Neural progenitor cell (in vitro differentiated cells): Measurements from ENCODE around the gene PCA3. TPM values are rescaled to one million over a fixed set of nuclear protein-coding genes. Genes with fewer than 3 reads are reported as not detected.

ENCODE experiments used
- DNase-seq: peaks from one replicate; pipeline ENCODE4 v3.0.0-alpha.2; 2016; ENCODE audit warnings: low spot score
- H2AFZ ChIP-seq: fragments of 200-600 bp; sonication (generic); replicated peaks from 2 replicates; pipeline ENCODE4 v1.6.1; 2016; ENCODE audit warnings: antibody characterized with exemption
- H3F3A ChIP-seq: fragments of 200-600 bp; sonication (generic); 2 replicates; pipeline ENCODE4 v1.6.1; 2016; ENCODE audit warnings: antibody characterized with exemption, low read depth
- H3K27ac ChIP-seq: fragments of 200-600 bp; sonication (generic); 2 replicates; pipeline ENCODE4 v1.5.1; 2016; ENCODE audit warnings: mild to moderate bottlenecking
- H3K27me3 ChIP-seq: fragments of 200-600 bp; sonication (generic); 2 replicates; pipeline ENCODE4 v1.6.1; 2016; ENCODE audit warnings: mild to moderate bottlenecking, moderate library complexity
- H3K36me3 ChIP-seq: fragments of 200-600 bp; sonication (generic); 2 replicates; pipeline ENCODE4 v1.5.1; 2016
- H3K4me1 ChIP-seq: fragments of 200-600 bp; sonication (generic); 2 replicates; pipeline ENCODE4 v1.6.1; 2016; ENCODE audit warnings: mixed run types
- H3K4me2 ChIP-seq: fragments of 200-600 bp; sonication (generic); 2 replicates; pipeline ENCODE4 v1.6.1; 2016
- H3K4me3 ChIP-seq: fragments of 200-600 bp; sonication (generic); 2 replicates; pipeline ENCODE4 v1.5.1; 2016
- H3K79me2 ChIP-seq: fragments of 200-600 bp; sonication (generic); 2 replicates; pipeline ENCODE4 v1.6.1; 2016; ENCODE audit warnings: low read depth
- H3K9ac ChIP-seq: fragments of 200-600 bp; sonication (generic); 2 replicates; pipeline ENCODE4 v1.6.1; 2016
- H3K9me3 ChIP-seq: fragments of 200-600 bp; sonication (generic); 2 replicates; pipeline ENCODE4 v1.5.1; 2016; ENCODE audit warnings: low read depth
- H4K20me1 ChIP-seq: fragments of 200-600 bp; sonication (generic); 2 replicates; pipeline ENCODE4 v1.6.1; 2016; ENCODE audit warnings: low read depth
- H3K27ac Mint-ChIP-seq: 3 replicates; pipeline ENCODE4 v1.8.0; 2021; ENCODE audit warnings: mixed read lengths
- H3K27me3 Mint-ChIP-seq: 2 replicates; pipeline ENCODE4 v1.8.0; 2022; ENCODE audit warnings: low read depth, mild to moderate bottlenecking, inconsistent platforms, moderate library complexity, mixed read lengths; ENCODE audit not compliant: insufficient read depth
- H3K36me3 Mint-ChIP-seq: 3 replicates; pipeline ENCODE4 v1.8.0; 2021; ENCODE audit warnings: mixed read lengths
- H3K4me1 Mint-ChIP-seq: 3 replicates; pipeline ENCODE4 v1.8.0; 2021; ENCODE audit warnings: mixed read lengths
- H3K4me3 Mint-ChIP-seq: 3 replicates; pipeline ENCODE4 v1.8.0; 2021; ENCODE audit warnings: mild to moderate bottlenecking, moderate library complexity, mixed read lengths
- H3K9me3 Mint-ChIP-seq: 3 replicates; pipeline ENCODE4 v1.8.0; 2020; ENCODE audit warnings: mixed read lengths
- CTCF ChIP-seq: fragments of 200-600 bp; sonication (generic); IDR thresholded peaks from 2 replicates; pipeline ENCODE4 v1.5.1; 2017; ENCODE audit warnings: antibody characterized with exemption, mild to moderate bottlenecking
- EZH2 ChIP-seq: fragments of 200-600 bp; sonication (generic); IDR thresholded peaks from 2 replicates; pipeline ENCODE4 v1.6.1; 2017; ENCODE audit warnings: antibody characterized with exemption, mild to moderate bottlenecking, moderate library complexity
- EZH2phosphoT487 ChIP-seq: fragments of 200-600 bp; sonication (generic); IDR thresholded peaks from 2 replicates; pipeline ENCODE4 v1.6.1; 2017; ENCODE audit warnings: antibody characterized with exemption
- small RNA-seq: library from RNA; depleted of rRNA; stranded (forward); fragments of <200 nt; gene quantifications from one replicate; pipeline ENCODE3, GENCODE V24; 2015
- total RNA-seq: library from RNA; depleted of rRNA; stranded (reverse); fragments of >200 nt; gene quantifications from 2 replicates; pipeline ENCODE4 v1.2.3, GENCODE V29; 2015; ENCODE audit warnings: low replicate concordance

PCA3 gene
- total RNA-seq, 1 donor from 2014 or later, result 0.30 TPM

- Histone ChIP-seq H3K4me3 (no peak overlapping the region), H3K27me3 (no peaks in the 10 kb centered on the region), H3K4me1 (peaks cover 22% of the 10 kb centered on the region), H3K36me3 (no peaks in the 10 kb centered on the region), H3K4me2 (no peak overlapping the region), H3K9me3 (peaks cover 12% of the 10 kb centered on the region), H2AFZ (no peak overlapping the region), H3K9ac (no peak overlapping the region), H3K27ac (no peak overlapping the region), H3K79me2 (no peaks in the 10 kb centered on the region), H3F3A (no peaks in the 10 kb centered on the region), H4K20me1 (no peaks in the 10 kb centered on the region)
- H3K27ac Mint-ChIP-seq, result no peak overlapping the region
- H3K36me3 Mint-ChIP-seq, result peaks cover 3% of the 10 kb centered on the region
- peaks cover 15% of the 10 kb centered on the region for H3K9me3 Mint-ChIP-seq
- no peak overlapping the region for H3K4me3 Mint-ChIP-seq
- H3K4me1 Mint-ChIP-seq, result peaks cover 6% of the 10 kb centered on the region
- H3K27me3 Mint-ChIP-seq, result peaks cover 4% of the 10 kb centered on the region
- TF ChIP-seq CTCF (no peak), EZH2phosphoT487 (peak; percentile 29)
- DNase-seq, result peak; percentile 34
These were observed 63.2 kb downstream of the PCA3 start for GRCh38 chr9:76827296-76828080.

GRCh38 chr9:76828447-76828846 lies 64.2 kb downstream of the PCA3 start:
- H2AFZ ChIP-seq, result no peak overlapping the region
- H3K79me2 ChIP-seq, result no peaks in the 10 kb centered on the region
- H3K27ac ChIP-seq, result no peak overlapping the region
- no peaks in the 10 kb centered on the region for H4K20me1 ChIP-seq
- no peak overlapping the region for H3K4me2 ChIP-seq
- no peak overlapping the region for H3K4me3 Mint-ChIP-seq
- H3K4me3 ChIP-seq, result no peak overlapping the region
- H3K9me3 ChIP-seq, result peaks cover 12% of the 10 kb centered on the region
- DNase-seq, result no peak
- H3K27me3 ChIP-seq, result no peaks in the 10 kb centered on the region
- H3K9me3 Mint-ChIP-seq, result peaks cover 15% of the 10 kb centered on the region
- H3K36me3 ChIP-seq, result no peaks in the 10 kb centered on the region
- no peaks in the 10 kb centered on the region for H3F3A ChIP-seq
- H3K27ac Mint-ChIP-seq, result no peak overlapping the region
- peaks cover 4% of the 10 kb centered on the region for H3K27me3 Mint-ChIP-seq
- H3K36me3 Mint-ChIP-seq, result peaks cover 3% of the 10 kb centered on the region
- TF ChIP-seq EZH2phosphoT487 (no peak), EZH2 (no peak), CTCF (no peak)
- peaks cover 6% of the 10 kb centered on the region for H3K4me1 Mint-ChIP-seq
- peaks cover 15% of the 10 kb centered on the region for H3K4me1 ChIP-seq
- H3K9ac ChIP-seq, result no peak overlapping the region

- Histone ChIP-seq H3K36me3 (no peaks in the 10 kb centered on the region), H4K20me1 (no peaks in the 10 kb centered on the region), H3K9me3 (peaks cover under 1% of the 10 kb centered on the region), H3K27me3 (no peaks in the 10 kb centered on the region), H3K79me2 (no peaks in the 10 kb centered on the region), H3F3A (no peaks in the 10 kb centered on the region), H3K4me2 (no peak overlapping the region), H3K27ac (no peak overlapping the region), H2AFZ (peak overlapping the region; percentile 78), H3K9ac (no peak overlapping the region), H3K4me3 (no peak overlapping the region), H3K4me1 (peaks cover 12% of the 10 kb centered on the region)
- H3K4me1 Mint-ChIP-seq, result peaks cover 7% of the 10 kb centered on the region
- no peak for TF ChIP-seq EZH2
- TF ChIP-seq CTCF, result no peak
- no peak for TF ChIP-seq EZH2phosphoT487
- H3K27ac Mint-ChIP-seq, result no peak overlapping the region
- DNase-seq, result no peak
- H3K9me3 Mint-ChIP-seq, result peaks cover 3% of the 10 kb centered on the region
- H3K36me3 Mint-ChIP-seq, result no peaks in the 10 kb centered on the region
- no peak overlapping the region for H3K4me3 Mint-ChIP-seq
- no peaks in the 10 kb centered on the region for H3K27me3 Mint-ChIP-seq
These were observed 71.5 kb downstream of the PCA3 start for GRCh38 chr9:76835571-76836283.

Small RNA genes within 50 kb of the gene (small RNA-seq; reads per million reads assigned to genes)
- gene AL359314.1, result not detected

Other genes starting within 250 kb of the PCA3 start
- 18.4 and 28.2 TPM in 2 replicates for gene PRUNE2, start 141.7 kb downstream of the PCA3 start, total RNA-seq